Astrocyte of the cerebellum (primary cell): ENCODE results near the gene NARS2.

ENCODE experiments used
- DNase-seq: peaks from one replicate; pipeline ENCODE4 v3.0.0-alpha.2; 2011; ENCODE audit warnings: low read depth
- H3K4me3 ChIP-seq: 2 replicates; pipeline ENCODE4 v1.5.1; 2011; ENCODE audit warnings: mild to moderate bottlenecking, low read depth, low read length, moderate library complexity
- CTCF ChIP-seq: IDR thresholded peaks from 2 replicates; pipeline ENCODE4 v1.5.1; 2012; ENCODE audit warnings: low read length, low read depth, moderate library complexity, mild to moderate bottlenecking; ENCODE audit errors: missing control alignments
- in situ Hi-C: cut with HindIII; loops from 2 replicates; pipeline ENCODE4 v1.10.0; 2017; ENCODE audit warnings: low sequenced_read_pairs

NARS2 gene

GRCh38 chr11:78420796-78421209 lies 153.9 kb downstream of the NARS2 start:
- H3K4me3 ChIP-seq, result no peak overlapping the region
- in situ Hi-C loops, result no loop called here
- no peak for DNase-seq
- TF ChIP-seq CTCF, result no peak

GRCh38 chr11:78420255-78420764 lies 154.4 kb downstream of the NARS2 start:
- DNase-seq, result peak; percentile 60
- peak; percentile 74 for TF ChIP-seq CTCF
- in situ Hi-C loops, result no loop called here
- no peak overlapping the region for H3K4me3 ChIP-seq

GRCh38 chr11:78419327-78419726 lies 155.3 kb downstream of the NARS2 start:
- no peak for TF ChIP-seq CTCF
- DNase-seq, result peak; percentile 76
- no peak overlapping the region for H3K4me3 ChIP-seq
- in situ Hi-C loops, result no loop called here

- no peak for TF ChIP-seq CTCF
- in situ Hi-C loops, result no loop called here
- H3K4me3 ChIP-seq, result peak overlapping the region; percentile 68
- DNase-seq, result no peak
Measured at GRCh38 chr11:78418584-78419211, 156.0 kb downstream of the NARS2 start.

GRCh38 chr11:78417888-78418583 lies 156.6 kb downstream of the NARS2 start:
- DNase-seq, result no peak
- H3K4me3 ChIP-seq, result peak overlapping the region; percentile 68
- no peak for TF ChIP-seq CTCF
- in situ Hi-C loops, result no loop called here

GRCh38 chr11:78417175-78417887 lies 157.3 kb downstream of the NARS2 start, which contains the start of gene GAB2:
TSS of gene GAB2 (minus strand) at chr11:78417820. CDS start at chr11:78417720, 100 bp downstream.
- DNase-seq, result no peak
- TF ChIP-seq CTCF, result no peak
- in situ Hi-C loops, result no loop called here
- peak within 1 kb of the TSS; percentile 68 for H3K4me3 ChIP-seq
